ENCODE data around the gene EHD3.

The EHD3 gene

GRCh38 chr2:31199206-31199605, 34.7 kb upstream of the EHD3 start:
- Histone ChIP-seq H3K27me3 (ENCODE audit: low read length) (no peaks in the 10 kb centered on the region), H3K36me3 (ENCODE audit: low read length) (no peaks in the 10 kb centered on the region), H3K79me2 (ENCODE audit: insufficient read depth, low read length) (no peaks in the 10 kb centered on the region), H2AFZ (ENCODE audit: low read depth, low read length, severe bottlenecking) (no peak overlapping the region), H3K9me3 (ENCODE audit: insufficient read depth, low read length) (no peaks in the 10 kb centered on the region), H3K4me3 (ENCODE audit: insufficient read depth, low read length, poor library complexity, severe bottlenecking) (no peak overlapping the region), H3K9ac (ENCODE audit: low read length) (no peak overlapping the region), H4K20me1 (ENCODE audit: low read depth, low read length) (no peaks in the 10 kb centered on the region), H3K9me2 (replicated peaks; ENCODE audit: insufficient read depth, low read length) (no peaks in the 10 kb centered on the region), H3K4me2 (ENCODE audit: low read depth, low read length, poor library complexity, severe bottlenecking) (no peak overlapping the region), H3F3A (ENCODE audit: insufficient read depth) (no peaks in the 10 kb centered on the region), H3K27ac (ENCODE audit: low read depth, low read length) (no peak overlapping the region)
- TF ChIP-seq EZH2phosphoT487 (conservative IDR thresholded peaks at IDR 0.05; ENCODE audit: low read length) = no peak

DNA sequence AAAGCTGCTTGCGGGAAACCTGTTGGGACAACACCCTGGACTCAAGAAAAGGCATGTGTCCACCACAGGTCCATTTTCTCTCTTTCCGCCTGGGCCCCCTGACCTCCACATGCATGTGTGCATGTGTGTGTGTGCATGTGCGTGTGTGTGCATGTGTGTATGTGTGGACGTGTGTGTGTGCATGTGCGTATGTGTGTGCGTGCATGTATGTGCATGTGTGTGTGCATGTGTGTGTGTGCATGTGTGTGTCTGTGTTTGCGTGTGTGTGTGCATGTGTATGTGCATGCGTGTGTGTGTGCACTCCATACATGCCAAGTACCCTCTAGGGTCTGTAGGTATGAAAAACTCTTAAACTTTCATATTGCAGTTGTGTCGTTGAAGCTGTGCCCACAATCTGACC, 33.0 kb upstream of the EHD3 start:
- no peaks in the 10 kb centered on the region for H3F3A ChIP-seq (ENCODE audit: insufficient read depth)
- no peak overlapping the region for H2AFZ ChIP-seq (ENCODE audit: low read depth, low read length, severe bottlenecking)
- no peak for TF ChIP-seq CTCF (IDR thresholded peaks at IDR 0.05; ENCODE audit: insufficient read depth, low read length, poor library complexity, severe bottlenecking)
- no peak for TF ChIP-seq EZH2phosphoT487 (conservative IDR thresholded peaks at IDR 0.05; ENCODE audit: low read length)
- H3K27me3 ChIP-seq (ENCODE audit: low read length) = no peaks in the 10 kb centered on the region
- H3K36me3 ChIP-seq (ENCODE audit: low read length) = no peaks in the 10 kb centered on the region
- no peak overlapping the region for H3K4me2 ChIP-seq (ENCODE audit: low read depth, low read length, poor library complexity, severe bottlenecking)
- H3K4me3 ChIP-seq (ENCODE audit: insufficient read depth, low read length, poor library complexity, severe bottlenecking) = no peak overlapping the region
- no peak overlapping the region for H3K27ac ChIP-seq (ENCODE audit: low read depth, low read length)
- H4K20me1 ChIP-seq (ENCODE audit: low read depth, low read length) = no peaks in the 10 kb centered on the region
- no peaks in the 10 kb centered on the region for H3K79me2 ChIP-seq (ENCODE audit: insufficient read depth, low read length)
- H3K9ac ChIP-seq (ENCODE audit: low read length) = no peak overlapping the region
- no peaks in the 10 kb centered on the region for H3K9me3 ChIP-seq (ENCODE audit: insufficient read depth, low read length)
- H3K9me2 ChIP-seq (replicated peaks; ENCODE audit: insufficient read depth, low read length) = no peaks in the 10 kb centered on the region

GRCh38 chr2:31202041-31202440, 31.9 kb upstream of the EHD3 start:
- Histone ChIP-seq H3K4me2 (ENCODE audit: low read depth, low read length, poor library complexity, severe bottlenecking) (no peak overlapping the region), H4K20me1 (ENCODE audit: low read depth, low read length) (no peaks in the 10 kb centered on the region), H2AFZ (ENCODE audit: low read depth, low read length, severe bottlenecking) (no peak overlapping the region), H3K27ac (ENCODE audit: low read depth, low read length) (no peak overlapping the region), H3K79me2 (ENCODE audit: insufficient read depth, low read length) (no peaks in the 10 kb centered on the region), H3K27me3 (ENCODE audit: low read length) (no peaks in the 10 kb centered on the region), H3K4me3 (ENCODE audit: insufficient read depth, low read length, poor library complexity, severe bottlenecking) (no peak overlapping the region), H3K9me2 (replicated peaks; ENCODE audit: insufficient read depth, low read length) (no peaks in the 10 kb centered on the region), H3K9ac (ENCODE audit: low read length) (no peak overlapping the region), H3K36me3 (ENCODE audit: low read length) (no peaks in the 10 kb centered on the region), H3F3A (ENCODE audit: insufficient read depth) (no peaks in the 10 kb centered on the region), H3K9me3 (ENCODE audit: insufficient read depth, low read length) (no peaks in the 10 kb centered on the region)
- no peak for TF ChIP-seq CTCF (IDR thresholded peaks at IDR 0.05; ENCODE audit: insufficient read depth, low read length, poor library complexity, severe bottlenecking)
- no peak for TF ChIP-seq EZH2phosphoT487 (conservative IDR thresholded peaks at IDR 0.05; ENCODE audit: low read length)

GRCh38 chr2:31202833-31203232, 31.1 kb upstream of the EHD3 start:
- H3K79me2 ChIP-seq (ENCODE audit: insufficient read depth, low read length) = no peaks in the 10 kb centered on the region
- H3K4me2 ChIP-seq (ENCODE audit: low read depth, low read length, poor library complexity, severe bottlenecking) = no peak overlapping the region
- H3K9me3 ChIP-seq (ENCODE audit: insufficient read depth, low read length) = no peaks in the 10 kb centered on the region
- no peaks in the 10 kb centered on the region for H3K27me3 ChIP-seq (ENCODE audit: low read length)
- H4K20me1 ChIP-seq (ENCODE audit: low read depth, low read length) = no peaks in the 10 kb centered on the region
- H3K36me3 ChIP-seq (ENCODE audit: low read length) = no peaks in the 10 kb centered on the region
- no peak overlapping the region for H2AFZ ChIP-seq (ENCODE audit: low read depth, low read length, severe bottlenecking)
- H3K27ac ChIP-seq (ENCODE audit: low read depth, low read length) = no peak overlapping the region
- H3F3A ChIP-seq (ENCODE audit: insufficient read depth) = no peaks in the 10 kb centered on the region
- no peak for TF ChIP-seq CTCF (IDR thresholded peaks at IDR 0.05; ENCODE audit: insufficient read depth, low read length, poor library complexity, severe bottlenecking)
- no peak for TF ChIP-seq EZH2phosphoT487 (conservative IDR thresholded peaks at IDR 0.05; ENCODE audit: low read length)
- H3K4me3 ChIP-seq (ENCODE audit: insufficient read depth, low read length, poor library complexity, severe bottlenecking) = no peak overlapping the region
- H3K9ac ChIP-seq (ENCODE audit: low read length) = no peak overlapping the region
- H3K9me2 ChIP-seq (replicated peaks; ENCODE audit: insufficient read depth, low read length) = no peaks in the 10 kb centered on the region

Data from SU-DHL-6 (cell line).